ENCODE results near the gene SETBP1. TPM values are rescaled to one million over a fixed set of nuclear protein-coding genes. Genes with fewer than 3 reads are reported as not detected.

The SETBP1 gene
- total RNA-seq, 1 donor from 2014 or later: 83.3 TPM

DNA sequence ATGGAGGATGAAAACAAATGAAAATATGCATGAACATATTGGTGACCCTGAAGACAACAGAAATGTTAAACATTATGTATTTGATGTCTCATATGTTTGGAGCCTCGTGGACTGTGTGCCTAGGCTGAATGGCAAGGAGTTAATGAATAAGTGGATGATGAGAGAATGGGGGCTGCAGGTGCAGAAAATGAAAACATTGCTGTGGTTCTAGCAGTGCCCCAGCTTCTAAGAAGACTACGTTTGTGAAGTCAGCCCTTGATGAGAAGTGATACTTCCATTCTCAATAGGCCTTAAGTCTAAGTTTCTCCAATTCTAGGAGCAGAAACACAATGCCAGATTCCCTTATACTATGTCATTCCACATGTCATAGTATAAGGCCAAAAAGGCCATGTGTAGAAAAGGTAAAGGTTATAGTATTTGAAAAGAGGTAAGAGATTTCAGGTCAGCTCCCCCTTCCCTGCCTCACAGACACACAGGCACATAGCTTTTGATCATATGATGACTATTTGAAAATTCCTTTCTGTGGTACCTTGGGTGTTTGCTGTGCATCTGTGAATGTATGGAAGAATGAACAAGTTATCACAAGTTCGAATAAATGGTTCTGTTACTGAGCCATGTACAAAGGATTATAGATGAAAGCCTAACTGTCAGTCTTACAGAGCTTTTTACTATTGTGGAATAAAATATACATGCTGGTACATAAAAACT, 280.8 kb downstream of the SETBP1 start:
- Mint-ChIP-seq H3K36me3 (ENCODE audit: unreplicated experiment) (no peaks in the 10 kb centered on the region), H3K27ac (ENCODE audit: unreplicated experiment) (no peak overlapping the region), H3K4me1 (ENCODE audit: low read depth, unreplicated experiment) (no peaks in the 10 kb centered on the region), H3K9me3 (ENCODE audit: unreplicated experiment) (peaks cover 1% of the 10 kb centered on the region), H3K4me3 (ENCODE audit: unreplicated experiment) (no peak overlapping the region), H3K27me3 (ENCODE audit: unreplicated experiment) (peaks cover 4% of the 10 kb centered on the region)
- DNase-seq: no peak
- TF ChIP-seq, protein P1, sequence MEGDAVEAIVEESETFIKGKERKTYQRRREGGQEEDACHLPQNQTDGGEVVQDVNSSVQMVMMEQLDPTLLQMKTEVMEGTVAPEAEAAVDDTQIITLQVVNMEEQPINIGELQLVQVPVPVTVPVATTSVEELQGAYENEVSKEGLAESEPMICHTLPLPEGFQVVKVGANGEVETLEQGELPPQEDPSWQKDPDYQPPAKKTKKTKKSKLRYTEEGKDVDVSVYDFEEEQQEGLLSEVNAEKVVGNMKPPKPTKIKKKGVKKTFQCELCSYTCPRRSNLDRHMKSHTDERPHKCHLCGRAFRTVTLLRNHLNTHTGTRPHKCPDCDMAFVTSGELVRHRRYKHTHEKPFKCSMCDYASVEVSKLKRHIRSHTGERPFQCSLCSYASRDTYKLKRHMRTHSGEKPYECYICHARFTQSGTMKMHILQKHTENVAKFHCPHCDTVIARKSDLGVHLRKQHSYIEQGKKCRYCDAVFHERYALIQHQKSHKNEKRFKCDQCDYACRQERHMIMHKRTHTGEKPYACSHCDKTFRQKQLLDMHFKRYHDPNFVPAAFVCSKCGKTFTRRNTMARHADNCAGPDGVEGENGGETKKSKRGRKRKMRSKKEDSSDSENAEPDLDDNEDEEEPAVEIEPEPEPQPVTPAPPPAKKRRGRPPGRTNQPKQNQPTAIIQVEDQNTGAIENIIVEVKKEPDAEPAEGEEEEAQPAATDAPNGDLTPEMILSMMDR (IDR thresholded peaks at IDR 0.05; ENCODE audit: partially characterized antibody, unreplicated experiment): no peak

DNA sequence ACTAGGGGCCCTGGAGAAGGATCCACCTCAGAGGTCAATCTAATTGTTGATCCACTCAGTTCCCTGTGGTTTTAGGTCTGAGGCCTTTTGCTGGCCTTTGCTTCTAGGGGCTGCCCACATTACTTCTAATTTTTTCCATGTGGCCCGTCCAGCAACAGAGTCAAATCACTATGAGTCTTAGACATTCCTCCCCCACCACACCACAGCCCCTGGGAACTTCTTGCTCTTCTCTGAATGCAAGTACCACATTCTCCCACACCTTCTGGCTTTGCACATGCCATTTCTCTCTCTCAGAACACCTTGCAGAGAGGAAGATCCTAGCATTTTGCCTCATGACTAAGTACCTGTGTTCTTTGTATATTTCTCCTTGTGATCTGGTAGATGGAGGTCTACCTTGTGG, 286.9 kb downstream of the SETBP1 start:
- H3K36me3 Mint-ChIP-seq (ENCODE audit: unreplicated experiment): no peaks in the 10 kb centered on the region
- DNase-seq: no peak
- H3K4me3 Mint-ChIP-seq (ENCODE audit: unreplicated experiment): no peak overlapping the region
- no peak overlapping the region for H3K27ac Mint-ChIP-seq (ENCODE audit: unreplicated experiment)
- no peaks in the 10 kb centered on the region for H3K9me3 Mint-ChIP-seq (ENCODE audit: unreplicated experiment)
- no peaks in the 10 kb centered on the region for H3K4me1 Mint-ChIP-seq (ENCODE audit: low read depth, unreplicated experiment)
- peaks cover 3% of the 10 kb centered on the region for H3K27me3 Mint-ChIP-seq (ENCODE audit: unreplicated experiment)
- TF ChIP-seq, protein P1 (IDR thresholded peaks at IDR 0.05; ENCODE audit: partially characterized antibody, unreplicated experiment): no peak

DNA sequence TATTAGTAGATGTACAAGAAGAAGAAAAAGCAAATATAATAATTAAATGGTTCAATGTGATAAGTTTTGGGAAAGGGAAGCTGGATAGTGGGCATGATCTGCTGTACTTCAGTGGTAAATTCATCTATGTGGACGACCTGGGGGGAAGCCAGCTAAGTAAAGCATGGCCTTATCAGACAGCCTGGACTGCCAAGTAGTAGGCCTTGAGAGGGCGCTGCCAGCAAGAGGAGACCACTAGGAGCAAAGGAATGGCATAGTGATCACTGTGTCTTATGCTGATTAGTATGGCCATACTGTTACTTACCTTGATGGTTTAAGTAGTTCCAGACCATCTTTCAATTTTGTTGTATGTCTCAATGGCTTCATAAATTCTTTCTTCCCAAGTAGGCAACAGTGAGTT, 287.6 kb downstream of the SETBP1 start:
- peaks cover 2% of the 10 kb centered on the region for H3K27me3 Mint-ChIP-seq (ENCODE audit: unreplicated experiment)
- no peak overlapping the region for H3K27ac Mint-ChIP-seq (ENCODE audit: unreplicated experiment)
- no peaks in the 10 kb centered on the region for H3K9me3 Mint-ChIP-seq (ENCODE audit: unreplicated experiment)
- no peaks in the 10 kb centered on the region for H3K4me1 Mint-ChIP-seq (ENCODE audit: low read depth, unreplicated experiment)
- DNase-seq: no peak
- H3K36me3 Mint-ChIP-seq (ENCODE audit: unreplicated experiment): no peaks in the 10 kb centered on the region
- H3K4me3 Mint-ChIP-seq (ENCODE audit: unreplicated experiment): no peak overlapping the region
- TF ChIP-seq, protein P1 (IDR thresholded peaks at IDR 0.05; ENCODE audit: partially characterized antibody, unreplicated experiment): no peak

DNA sequence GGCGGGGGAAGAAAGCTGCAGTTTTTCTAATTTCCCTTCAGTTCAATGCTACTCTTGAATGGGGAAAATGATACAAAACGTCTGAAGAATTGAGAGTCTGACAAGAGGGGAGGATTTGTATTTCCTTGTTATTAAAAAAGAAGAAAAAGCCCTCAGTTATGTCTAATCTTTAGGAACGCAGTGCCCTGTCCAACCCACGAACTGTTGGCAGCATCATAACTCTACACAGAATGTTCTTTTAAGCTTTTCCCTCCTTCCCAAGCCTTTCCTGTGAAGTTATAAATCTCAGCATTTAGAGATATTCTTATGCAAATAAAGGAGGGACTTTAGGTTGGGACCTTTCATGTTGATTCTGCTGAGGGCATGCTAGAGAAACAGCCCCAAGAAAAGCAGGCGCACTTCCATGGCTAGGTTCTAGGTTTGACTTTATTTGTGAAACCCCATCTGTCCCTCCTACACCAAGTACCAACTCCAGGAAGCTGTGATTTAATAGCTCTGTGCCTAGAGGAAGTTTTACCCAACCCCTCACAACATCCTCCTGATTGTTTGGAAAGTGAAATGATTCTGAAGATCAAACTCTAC, 288.6 kb downstream of the SETBP1 start:
- Mint-ChIP-seq H3K27me3 (ENCODE audit: unreplicated experiment) (peaks cover 2% of the 10 kb centered on the region), H3K4me3 (ENCODE audit: unreplicated experiment) (no peak overlapping the region), H3K9me3 (ENCODE audit: unreplicated experiment) (no peaks in the 10 kb centered on the region), H3K4me1 (ENCODE audit: low read depth, unreplicated experiment) (peaks cover 2% of the 10 kb centered on the region), H3K27ac (ENCODE audit: unreplicated experiment) (no peak overlapping the region), H3K36me3 (ENCODE audit: unreplicated experiment) (no peaks in the 10 kb centered on the region)
- TF ChIP-seq, protein P1 (IDR thresholded peaks at IDR 0.05; ENCODE audit: partially characterized antibody, unreplicated experiment): no peak
- no peak for DNase-seq

DNA sequence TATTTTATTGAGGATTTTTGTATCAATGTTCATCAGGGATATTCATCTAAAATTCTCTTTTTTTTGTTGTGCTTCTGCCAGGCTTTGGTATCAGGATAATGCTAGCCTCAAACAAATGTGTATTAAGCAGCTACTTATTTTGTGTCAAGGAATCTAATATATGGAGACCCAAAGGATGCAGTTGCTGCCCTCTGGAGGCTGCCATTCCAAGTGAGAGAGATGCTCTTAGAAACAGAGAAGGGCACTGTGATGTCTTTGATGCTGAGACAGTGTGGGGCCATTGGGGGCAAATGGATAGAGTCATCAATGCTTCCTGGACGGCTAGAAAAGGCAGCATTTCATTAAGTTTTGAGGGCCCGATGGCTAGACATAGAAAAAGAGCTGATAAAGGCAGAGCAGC, 292.6 kb downstream of the SETBP1 start:
- no peak for DNase-seq
- no peaks in the 10 kb centered on the region for H3K9me3 Mint-ChIP-seq (ENCODE audit: unreplicated experiment)
- no peak overlapping the region for H3K27ac Mint-ChIP-seq (ENCODE audit: unreplicated experiment)
- peaks cover 1% of the 10 kb centered on the region for H3K27me3 Mint-ChIP-seq (ENCODE audit: unreplicated experiment)
- H3K4me1 Mint-ChIP-seq (ENCODE audit: low read depth, unreplicated experiment): peaks cover 2% of the 10 kb centered on the region
- H3K4me3 Mint-ChIP-seq (ENCODE audit: unreplicated experiment): no peak overlapping the region
- TF ChIP-seq, protein P1 (IDR thresholded peaks at IDR 0.05; ENCODE audit: partially characterized antibody, unreplicated experiment): no peak
- no peaks in the 10 kb centered on the region for H3K36me3 Mint-ChIP-seq (ENCODE audit: unreplicated experiment)

Data from glutamatergic neuron (in vitro differentiated cells).